Gastroesophageal sphincter (tissue), 4 donors: ENCODE measurements around the gene CALML6. TPM values are rescaled to one million over a fixed set of nuclear protein-coding genes. Genes with fewer than 3 reads are reported as not detected.

Source experiments
- ATAC-seq: fragments of 150-250 bp; one replicate; pipeline ENCODE4 v1.9.1; 2016; ENCODE audit warnings: mild to moderate bottlenecking, moderate library complexity
- H3K27ac ChIP-seq, 4 donors: fragments of 200-600 bp; sonication (generic) in 3 of 4; 1 replicate in 3 of 4; 2 replicates in 1 of 4; pipeline ENCODE4 v1.5.1; 2016 to 2019
- H3K27me3 ChIP-seq: fragments of 200-600 bp; sonication (generic); one replicate; pipeline ENCODE4 v1.5.1; 2019
- H3K36me3 ChIP-seq, 2 donors: fragments of 200-600 bp; sonication (generic); one replicate each; pipeline ENCODE4 v1.5.1; 2019; ENCODE audit warnings: control low read depth in 1 of 2
- H3K4me1 ChIP-seq, 3 donors: fragments of 200-600 bp; sonication (generic); 1 replicate in 2 of 3; 2 replicates in 1 of 3; pipeline ENCODE4 v1.5.1; 2016 to 2019; ENCODE audit warnings: control low read depth in 2 of 3
- H3K4me3 ChIP-seq, 2 donors: fragments of 200-600 bp; sonication (generic); one replicate each; pipeline ENCODE4 v1.5.1; 2019; ENCODE audit warnings: mild to moderate bottlenecking in 1 of 2, moderate library complexity in 1 of 2
- H3K9me3 ChIP-seq, 3 donors: fragments of 200-600 bp; sonication (generic); one replicate each; pipeline ENCODE4 v1.5.1; 2017 to 2019; ENCODE audit warnings: control low read depth in 2 of 3
- EP300 ChIP-seq: sonication (generic); formaldehyde crosslinking; IDR thresholded peaks from one replicate; pipeline ENCODE4 v1.6.1; 2017; ENCODE audit warnings: antibody characterized with exemption, mild to moderate bottlenecking
- POLR2A ChIP-seq, 2 donors: fragments of 450-650 bp; IDR thresholded peaks; one replicate each; pipeline ENCODE4 v1.6.1; 2017; ENCODE audit warnings: antibody characterized with exemption in 2 of 2, mild to moderate bottlenecking in 2 of 2, moderate library complexity in 1 of 2
- POLR2AphosphoS5 ChIP-seq: sonication (generic); formaldehyde crosslinking; IDR thresholded peaks from one replicate; pipeline ENCODE4 v1.6.1; 2017; ENCODE audit warnings: antibody characterized with exemption
- WGBS, 2 donors: methylation state at CpG; one replicate each; pipeline ENCODE4 v1.1.5; 2018; ENCODE audit warnings: low coverage in 1 of 2; 5-methylcytosine and 5-hydroxymethylcytosine counted together
- total RNA-seq, 4 donors: library from RNA; depleted of rRNA; stranded (reverse); fragments of >200 nt; gene quantifications; one replicate each; pipeline ENCODE4 v1.1.0, GENCODE V29; 2016
- TF ChIP-seq, protein P1 (sequence below), 4 experiments: fragments of 200-600 bp in 2 of 4; fragments of 450-650 bp in 2 of 4; sonication (generic) in 1 of 4; IDR thresholded peaks; one replicate each; pipeline ENCODE4 v1.5.1; 2017 to 2019; ENCODE audit warnings: antibody characterized with exemption in 4 of 4, mild to moderate bottlenecking in 2 of 4, moderate library complexity in 2 of 4

The CALML6 gene
- total RNA-seq, 4 donors from 2014 or later: 0.40 to 0.47 TPM; not detected in 2

DNA sequence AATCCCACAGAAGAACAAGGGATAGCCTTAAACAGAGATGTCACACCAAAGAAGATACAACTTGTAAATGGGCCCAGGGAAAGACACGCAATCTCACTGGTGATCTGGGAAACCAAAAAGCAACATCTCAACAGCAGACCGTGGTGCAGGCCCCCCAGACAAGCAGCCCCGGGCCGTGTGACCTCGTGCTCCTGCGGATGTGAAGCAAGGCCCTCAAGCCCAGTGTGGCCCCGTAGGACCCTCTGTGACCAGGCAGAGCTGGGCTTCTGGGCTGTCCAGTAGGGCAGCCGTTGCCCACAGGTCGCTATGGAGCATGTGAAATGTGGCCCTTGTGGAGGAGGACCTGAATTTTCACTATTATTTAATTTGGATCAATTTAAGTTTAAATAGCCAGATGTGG, 39.0 kb downstream of the CALML6 start:
- no peaks in the 10 kb centered on the region for H3K36me3 ChIP-seq
- H3K4me1 ChIP-seq: no peaks in the 10 kb centered on the region
- ATAC-seq: no peak
- H3K4me3 ChIP-seq: no peak overlapping the region
- no peak overlapping the region for H3K27ac ChIP-seq
- peaks cover 34% of the 10 kb centered on the region for H3K27me3 ChIP-seq
- no peaks in the 10 kb centered on the region for H3K9me3 ChIP-seq
- TF ChIP-seq POLR2AphosphoS5 (no peak), POLR2A (IDR thresholded peaks at IDR 0.05) (no peak), EP300 (no peak)
- TF ChIP-seq, protein P1, sequence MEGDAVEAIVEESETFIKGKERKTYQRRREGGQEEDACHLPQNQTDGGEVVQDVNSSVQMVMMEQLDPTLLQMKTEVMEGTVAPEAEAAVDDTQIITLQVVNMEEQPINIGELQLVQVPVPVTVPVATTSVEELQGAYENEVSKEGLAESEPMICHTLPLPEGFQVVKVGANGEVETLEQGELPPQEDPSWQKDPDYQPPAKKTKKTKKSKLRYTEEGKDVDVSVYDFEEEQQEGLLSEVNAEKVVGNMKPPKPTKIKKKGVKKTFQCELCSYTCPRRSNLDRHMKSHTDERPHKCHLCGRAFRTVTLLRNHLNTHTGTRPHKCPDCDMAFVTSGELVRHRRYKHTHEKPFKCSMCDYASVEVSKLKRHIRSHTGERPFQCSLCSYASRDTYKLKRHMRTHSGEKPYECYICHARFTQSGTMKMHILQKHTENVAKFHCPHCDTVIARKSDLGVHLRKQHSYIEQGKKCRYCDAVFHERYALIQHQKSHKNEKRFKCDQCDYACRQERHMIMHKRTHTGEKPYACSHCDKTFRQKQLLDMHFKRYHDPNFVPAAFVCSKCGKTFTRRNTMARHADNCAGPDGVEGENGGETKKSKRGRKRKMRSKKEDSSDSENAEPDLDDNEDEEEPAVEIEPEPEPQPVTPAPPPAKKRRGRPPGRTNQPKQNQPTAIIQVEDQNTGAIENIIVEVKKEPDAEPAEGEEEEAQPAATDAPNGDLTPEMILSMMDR (IDR thresholded peaks at IDR 0.05): no peak
- 63 to 80% methylated on average over 1 to 8 of the region's 9 CpGs for WGBS, 2 donors

DNA sequence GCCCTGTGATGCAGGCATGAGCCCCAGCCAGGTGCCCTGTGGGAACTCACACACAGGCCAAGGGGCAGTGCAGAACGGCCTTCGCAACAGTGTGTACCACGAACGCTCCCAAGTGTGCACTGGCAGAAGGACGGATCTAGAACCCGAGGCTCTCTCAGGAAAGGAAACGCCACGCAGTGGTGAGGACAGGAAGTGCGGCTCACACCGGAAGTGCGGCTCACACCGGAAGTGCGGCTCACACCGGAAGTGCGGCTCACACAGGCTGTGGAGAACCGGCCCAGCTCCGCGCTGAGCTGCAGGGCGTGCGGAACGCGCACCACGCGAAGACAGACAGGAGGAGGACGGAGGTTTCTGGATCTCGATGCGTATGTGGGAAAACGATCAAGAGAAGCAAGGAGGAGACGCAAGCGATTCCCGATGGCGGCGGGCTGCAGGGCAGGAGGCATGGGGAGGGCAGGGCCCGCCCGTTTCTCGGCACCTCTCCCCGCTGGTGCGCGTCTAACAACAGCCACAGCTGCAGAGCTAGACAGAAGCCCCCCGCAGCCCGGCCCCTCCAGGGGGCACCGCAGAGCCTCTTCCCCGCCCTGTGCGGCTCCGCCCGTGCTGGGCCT, 39.9 kb downstream of the CALML6 start:
- H3K36me3 ChIP-seq: no peaks in the 10 kb centered on the region
- no peak overlapping the region for H3K27ac ChIP-seq
- H3K9me3 ChIP-seq: no peaks in the 10 kb centered on the region
- H3K4me3 ChIP-seq: no peak overlapping the region
- peaks cover 44% of the 10 kb centered on the region for H3K27me3 ChIP-seq
- TF ChIP-seq EP300 (no peak), POLR2AphosphoS5 (no peak), POLR2A (IDR thresholded peaks at IDR 0.05) (no peak)
- TF ChIP-seq, protein P1 (IDR thresholded peaks at IDR 0.05): no peak
- 80 to 100% methylated on average over 1 to 11 of the region's 46 CpGs for WGBS, 2 donors
- ATAC-seq: no peak
- H3K4me1 ChIP-seq: peaks cover 0 to 6% (median 0%) of the 10 kb centered on the region in 3 donors

DNA sequence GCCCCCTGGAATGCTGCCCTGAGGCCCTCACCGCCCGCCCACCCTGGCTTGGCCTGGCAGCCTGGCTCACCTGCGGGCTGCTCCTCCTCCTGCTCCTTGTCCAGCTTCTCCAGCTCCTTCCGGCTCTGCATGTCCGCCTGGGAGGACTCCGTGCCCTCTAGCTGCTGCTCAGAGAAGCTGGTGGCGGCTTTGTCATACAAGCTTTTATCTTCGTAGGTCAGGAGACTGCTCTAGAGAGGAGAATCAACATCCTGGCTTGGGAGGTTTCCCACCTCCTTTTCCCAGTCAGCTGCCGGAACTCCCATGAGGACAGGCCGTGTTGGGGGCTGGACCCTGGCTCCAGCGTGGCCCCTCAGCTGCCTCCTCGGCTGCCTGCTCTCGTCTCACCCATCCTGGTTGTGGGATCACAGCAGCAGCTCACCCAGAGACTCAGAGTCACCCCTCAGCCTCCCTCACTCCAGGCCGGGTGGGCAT, 40.6 kb downstream of the CALML6 start:
- H3K36me3 ChIP-seq: no peaks in the 10 kb centered on the region
- peaks cover 51% of the 10 kb centered on the region for H3K27me3 ChIP-seq
- H3K4me3 ChIP-seq: no peak overlapping the region
- no peak for ATAC-seq
- 47% methylated on average over 2 of the region's 14 CpGs; no CpG with 5 or more reads in 1 of the 2 donors for WGBS, 2 donors
- H3K9me3 ChIP-seq: no peaks in the 10 kb centered on the region
- TF ChIP-seq, protein P1 (IDR thresholded peaks at IDR 0.05): no peak
- TF ChIP-seq POLR2AphosphoS5: no peak
- TF ChIP-seq POLR2A (IDR thresholded peaks at IDR 0.05): no peak
- no peak for TF ChIP-seq EP300
- H3K4me1 ChIP-seq: peaks cover 0 to 13% (median 0%) of the 10 kb centered on the region in 3 donors
- H3K27ac ChIP-seq: no peak overlapping the region

DNA sequence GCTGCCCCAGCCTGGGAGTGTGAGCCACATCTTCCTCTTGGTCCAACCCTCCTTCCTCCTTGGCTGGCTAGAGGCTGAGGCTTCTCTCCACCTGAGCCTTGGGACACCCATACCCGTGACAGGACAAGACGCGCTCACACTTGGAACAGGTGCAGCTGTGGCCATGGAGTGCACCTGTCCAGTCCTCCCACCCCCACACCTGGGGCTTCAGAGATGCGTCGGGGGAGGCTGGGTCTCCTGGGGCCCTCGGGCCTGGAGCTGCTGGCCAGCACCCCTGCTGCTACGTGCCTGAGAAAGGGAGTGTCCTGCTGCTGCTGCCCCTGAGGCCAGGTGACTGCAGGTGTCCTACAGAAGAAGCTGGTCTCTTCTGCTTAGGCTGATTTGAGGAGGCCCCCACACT, 41.0 kb downstream of the CALML6 start:
- Histone ChIP-seq H3K27me3 (peaks cover 55% of the 10 kb centered on the region), H3K36me3 (no peaks in the 10 kb centered on the region), H3K4me3 (no peak overlapping the region), H3K27ac (no peak overlapping the region), H3K9me3 (no peaks in the 10 kb centered on the region), H3K4me1 (peaks cover 0 to 16% (median 0%) of the 10 kb centered on the region in 3 donors)
- no peak for ATAC-seq
- no CpG with 5 or more reads among the region's 7 CpGs for WGBS, 2 donors
- TF ChIP-seq EP300 (no peak), POLR2A (IDR thresholded peaks at IDR 0.05) (no peak), POLR2AphosphoS5 (no peak)
- TF ChIP-seq, protein P1 (IDR thresholded peaks at IDR 0.05): no peak
